SKM-1 (cell line): ENCODE results near the gene BRI3.
A peak's percentile ranks its signal among the peaks of the same experiment; 100 is the strongest.

Source experiments
- DNase-seq: peaks from one replicate; lab custom pipeline; 2025; ENCODE audit not compliant: unreplicated experiment; lab: John Stamatoyannopoulos, UW

The BRI3 gene

GRCh38 chr7:98252425-98253054 is 28.9 kb upstream of the BRI3 start:
- no peak for DNase-seq

- no peak for DNase-seq
Observed at GRCh38 chr7:98254516-98254915, 27.0 kb upstream of the BRI3 start.

GRCh38 chr7:98254951-98255610 is 26.4 kb upstream of the BRI3 start:
- no peak for DNase-seq

GRCh38 chr7:98256431-98256830 is 25.1 kb upstream of the BRI3 start:
- DNase-seq: no peak

- no peak for DNase-seq
Observed at GRCh38 chr7:98257701-98258100, 23.8 kb upstream of the BRI3 start.

- DNase-seq: no peak
Observed at GRCh38 chr7:98265841-98266271, 15.6 kb upstream of the BRI3 start.

GRCh38 chr7:98266840-98267239 is 14.6 kb upstream of the BRI3 start:
- DNase-seq: no peak

GRCh38 chr7:98267303-98267702 is 14.2 kb upstream of the BRI3 start:
- DNase-seq: no peak

- peak; percentile 50 for DNase-seq
Observed at GRCh38 chr7:98276241-98276761, 5.2 kb upstream of the BRI3 start.

- DNase-seq: no peak
Observed at GRCh38 chr7:98278408-98278807, 3.1 kb upstream of the BRI3 start.

GRCh38 chr7:98278936-98279335 is 2.5 kb upstream of the BRI3 start:
- DNase-seq: no peak

GRCh38 chr7:98280296-98280695 is 1.2 kb upstream of the BRI3 start:
- DNase-seq: no peak

GRCh38 chr7:98281757-98282606 is 496 bp downstream of the BRI3 start:
- DNase-seq: no peak

GRCh38 chr7:98282703-98283102 is 1.2 kb downstream of the BRI3 start:
- DNase-seq: no peak

- peak; percentile 94 for DNase-seq
Observed at GRCh38 chr7:98283127-98283886, 1.8 kb downstream of the BRI3 start.

GRCh38 chr7:98283887-98284222 is 2.4 kb downstream of the BRI3 start:
- DNase-seq: no peak

- DNase-seq: no peak
Observed at GRCh38 chr7:98284335-98285036, 3.0 kb downstream of the BRI3 start.

- DNase-seq: no peak
Observed at GRCh38 chr7:98285157-98286092, 3.9 kb downstream of the BRI3 start.

GRCh38 chr7:98286093-98286539 is 4.6 kb downstream of the BRI3 start:
- DNase-seq: peak; percentile 42
